ENCODE results near the gene REC114. TPM values are rescaled to one million over a fixed set of nuclear protein-coding genes. Genes with fewer than 3 reads are reported as not detected.

Gene REC114
- total RNA-seq, 1 experiment from 2014 or later, result not detected

- TF ChIP-seq MYBL2 (CRISPR knock-in tag; IDR thresholded peaks at IDR 0.05), result no peak
- no peak for TF ChIP-seq PRDM15 (CRISPR knock-in tag; IDR thresholded peaks at IDR 0.05)
- no peak for TF ChIP-seq CREM (CRISPR knock-in tag; IDR thresholded peaks at IDR 0.05)
- no peak for TF ChIP-seq SMAD4 (CRISPR knock-in tag; IDR thresholded peaks at IDR 0.05)
- TF ChIP-seq ZNF317 (CRISPR knock-in tag; IDR thresholded peaks at IDR 0.05; ENCODE audit: borderline replicate concordance, low read depth), result no peak
- no peak for TF ChIP-seq GRHL2 (CRISPR knock-in tag; IDR thresholded peaks at IDR 0.05; ENCODE audit: insufficient replicate concordance, severe bottlenecking)
- TF ChIP-seq RORB (CRISPR knock-in tag; IDR thresholded peaks at IDR 0.05), result no peak
- TF ChIP-seq ESRRA (CRISPR knock-in tag; IDR thresholded peaks at IDR 0.05; ENCODE audit: borderline replicate concordance), result no peak
- TF ChIP-seq, protein P1, sequence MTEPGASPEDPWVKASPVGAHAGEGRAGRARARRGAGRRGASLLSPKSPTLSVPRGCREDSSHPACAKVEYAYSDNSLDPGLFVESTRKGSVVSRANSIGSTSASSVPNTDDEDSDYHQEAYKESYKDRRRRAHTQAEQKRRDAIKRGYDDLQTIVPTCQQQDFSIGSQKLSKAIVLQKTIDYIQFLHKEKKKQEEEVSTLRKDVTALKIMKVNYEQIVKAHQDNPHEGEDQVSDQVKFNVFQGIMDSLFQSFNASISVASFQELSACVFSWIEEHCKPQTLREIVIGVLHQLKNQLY (CRISPR knock-in tag; IDR thresholded peaks at IDR 0.05), result no peak
Measured at GRCh38 chr15:73530649-73531048, 87.7 kb downstream of the REC114 start (continued).

DNA sequence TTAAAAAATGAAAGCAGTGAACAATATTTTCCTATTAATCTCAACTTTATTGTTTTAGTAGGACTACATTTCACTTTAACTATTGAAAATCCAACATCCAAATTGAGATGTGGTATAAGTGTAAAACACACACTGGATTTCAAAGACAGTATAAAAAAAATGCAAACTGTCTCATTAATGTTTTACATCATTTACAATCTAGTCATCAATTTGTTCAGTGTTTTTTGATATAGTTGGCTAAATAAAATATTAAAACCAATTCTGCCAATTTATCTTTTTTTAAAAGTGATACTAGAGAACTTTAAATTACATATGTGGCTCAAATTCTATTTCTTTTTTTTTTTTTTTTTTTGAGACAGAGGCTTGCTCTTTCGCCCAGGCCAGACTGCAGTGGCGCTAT is 95.2 kb downstream of the REC114 start:
- H3K4me1 Mint-ChIP-seq, result no peaks in the 10 kb centered on the region
- no peaks in the 10 kb centered on the region for H3K27me3 Mint-ChIP-seq (ENCODE audit: low read depth)
- no peak for DNase-seq (ENCODE audit: low spot score)
- ChIA-PET POLR2A (interaction anchor here (0.7 kb wide), 1 partner anchor 170 kb away, joined by 5 read pairs; no protein-coding TSS in a partner anchor), CTCF (no interaction called here)
- no peak overlapping the region for H3K4me3 Mint-ChIP-seq
- TF ChIP-seq FOXK1 (CRISPR knock-in tag; IDR thresholded peaks at IDR 0.05) (no peak), NFATC4 (CRISPR knock-in tag; IDR thresholded peaks at IDR 0.05) (no peak), ARID4B (CRISPR knock-in tag; IDR thresholded peaks at IDR 0.05; ENCODE audit: borderline replicate concordance) (no peak), ZNF232 (CRISPR knock-in tag; IDR thresholded peaks at IDR 0.05) (no peak)
- no peak overlapping the region for H3K27ac Mint-ChIP-seq
- H3K9me3 Mint-ChIP-seq, result no peaks in the 10 kb centered on the region
- ATAC-seq, result no peak
- no peaks in the 10 kb centered on the region for H3K36me3 Mint-ChIP-seq

DNA sequence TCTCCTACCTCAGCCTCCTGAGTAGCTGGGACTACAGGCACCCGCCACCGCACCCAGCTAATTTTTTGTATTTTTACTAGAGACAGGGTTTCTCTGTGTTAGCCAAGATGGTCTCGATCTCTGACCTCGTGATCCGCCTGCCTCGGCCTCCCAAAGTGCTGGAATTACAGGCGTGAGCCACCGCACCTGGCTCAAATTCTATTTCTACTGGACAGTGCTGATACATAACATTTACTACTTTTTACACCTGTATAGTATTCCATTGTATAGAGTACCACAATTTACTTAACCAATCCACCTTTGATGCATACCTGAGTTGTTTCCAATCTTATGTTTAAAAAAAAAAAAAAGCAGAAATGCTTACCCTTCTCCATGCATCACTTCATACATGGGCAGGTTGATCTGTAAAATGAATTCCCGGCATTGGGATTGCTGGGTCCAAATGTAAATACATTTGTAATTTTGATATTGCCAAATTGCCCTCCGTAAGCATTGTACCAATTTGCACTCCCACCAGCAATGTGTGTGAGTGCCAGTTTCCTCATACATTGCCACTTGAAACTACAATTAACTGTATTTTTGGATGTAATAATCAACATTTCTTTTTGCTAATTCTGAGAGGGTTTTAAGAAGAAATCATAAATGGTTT is 95.7 kb downstream of the REC114 start:
- CTCF ChIA-PET, result interaction anchor here (0.6 kb wide), 1 partner anchor 104 kb away, joined by 3 read pairs; no protein-coding TSS in a partner anchor
- no peak for DNase-seq (ENCODE audit: low spot score)
- Mint-ChIP-seq H3K27me3 (ENCODE audit: low read depth) (no peaks in the 10 kb centered on the region), H3K9me3 (no peaks in the 10 kb centered on the region), H3K4me1 (no peaks in the 10 kb centered on the region), H3K36me3 (no peaks in the 10 kb centered on the region), H3K4me3 (no peak overlapping the region), H3K27ac (no peak overlapping the region)
- ATAC-seq, result no peak
- TF ChIP-seq CREB1 (CRISPR knock-in tag; IDR thresholded peaks at IDR 0.05) (no peak), ARID4B (CRISPR knock-in tag; IDR thresholded peaks at IDR 0.05; ENCODE audit: borderline replicate concordance) (no peak), ZNF219 (CRISPR knock-in tag; IDR thresholded peaks at IDR 0.05; ENCODE audit: borderline replicate concordance) (no peak), PREB (CRISPR knock-in tag; IDR thresholded peaks at IDR 0.05; ENCODE audit: borderline replicate concordance) (no peak), SMAD3 (CRISPR knock-in tag; IDR thresholded peaks at IDR 0.05; ENCODE audit: borderline replicate concordance) (no peak), ZNF671 (CRISPR knock-in tag; IDR thresholded peaks at IDR 0.05) (no peak), FOXP1 (CRISPR knock-in tag; IDR thresholded peaks at IDR 0.05; ENCODE audit: borderline replicate concordance) (no peak)
- POLR2A ChIA-PET, result interaction anchor here (0.7 kb wide), 1 partner anchor 170 kb away, joined by 5 read pairs; no protein-coding TSS in a partner anchor
